Thyroid gland (tissue), 4 donors: ENCODE results near the gene BABAM1.

Experiments
- CTCF ChIP-seq, 6 experiments: fragments of 200-600 bp in 3 of 6; fragments of 450-650 bp in 3 of 6; sonication (generic) in 3 of 6; IDR thresholded peaks; one replicate each; pipeline ENCODE4 v1.5.1; 2016 to 2019; ENCODE audit warnings: antibody characterized with exemption in 6 of 6, mild to moderate bottlenecking in 2 of 6, inconsistent platforms in 1 of 6, moderate library complexity in 1 of 6
- POLR2A ChIP-seq, 2 donors: fragments of 450-650 bp; IDR thresholded peaks; one replicate each; pipeline ENCODE4 v1.6.1; 2017; ENCODE audit warnings: antibody characterized with exemption in 2 of 2, mild to moderate bottlenecking in 2 of 2, moderate library complexity in 1 of 2

- TF ChIP-seq CTCF (IDR thresholded peaks at IDR 0.05) (no peak), POLR2A (IDR thresholded peaks at IDR 0.05) (no peak)
These were observed 31.1 kb upstream of the BABAM1 start for GRCh38 chr19:17235971-17236777.
